Common myeloid progenitor, CD34-positive (primary cell): Measurements from ENCODE around the gene RADIL.

ENCODE experiments used
- CTCF ChIA-PET: fragments of 350-600 bp; sonication (Branson Sonifier 250); formaldehyde crosslinking; loops from one replicate; lab custom pipeline; 2021; ENCODE audit warnings: antibody characterized with exemption; lab: Charles Lee
- POLR2A ChIA-PET: fragments of 350-600 bp; sonication (Branson Sonifier 250); formaldehyde crosslinking; loops from one replicate; lab custom pipeline; 2021; ENCODE audit warnings: antibody characterized with exemption; lab: Charles Lee
- DNase-seq, 3 donors: peaks; one replicate each; pipeline versions ENCODE4 v3.0.0 to v3.0.0-alpha.2; 2013
- H3K27ac ChIP-seq, 2 experiments: 1 replicate in 1 of 2; 2 replicates in 1 of 2; pipeline ENCODE4 v1.7.0; 2013; ENCODE audit warnings: inconsistent platforms in 2 of 2, low read length in 2 of 2, mild to moderate bottlenecking in 2 of 2, low read depth in 1 of 2, moderate library complexity in 1 of 2; ENCODE audit not compliant: severe bottlenecking in 2 of 2, insufficient read depth in 1 of 2, poor library complexity in 1 of 2
- H3K27me3 ChIP-seq, 5 experiments: replicated peaks in 2 of 5; 1 replicate in 3 of 5; 2 replicates in 2 of 5; pipeline versions ENCODE4 v1.6.1 to v1.7.0; 2013; ENCODE audit warnings: low read length in 4 of 5, mild to moderate bottlenecking in 2 of 5, moderate library complexity in 2 of 5, inconsistent platforms in 1 of 5; ENCODE audit not compliant: insufficient read depth in 5 of 5, control insufficient read depth in 4 of 5
- H3K36me3 ChIP-seq, 4 experiments: 1 replicate in 2 of 4; 2 replicates in 2 of 4; pipeline versions ENCODE4 v1.6.1 to v1.7.0; 2013; ENCODE audit warnings: low read length in 3 of 4, control low read depth in 1 of 4, mild to moderate bottlenecking in 1 of 4; ENCODE audit not compliant: control insufficient read depth in 4 of 4, insufficient read depth in 4 of 4
- H3K4me1 ChIP-seq, 4 experiments: 1 replicate in 3 of 4; 2 replicates in 1 of 4; pipeline versions ENCODE4 v1.6.1 to v1.7.1; 2013; ENCODE audit warnings: low read length in 3 of 4, mild to moderate bottlenecking in 3 of 4, control low read depth in 1 of 4, inconsistent platforms in 1 of 4, moderate library complexity in 1 of 4; ENCODE audit not compliant: control insufficient read depth in 4 of 4, insufficient read depth in 4 of 4; ENCODE audit errors: control extremely low read depth in 1 of 4
- H3K4me3 ChIP-seq, 7 experiments: 1 replicate in 4 of 7; 2 replicates in 3 of 7; pipeline versions ENCODE4 v1.5.1 to v1.7.0; 2013; ENCODE audit warnings: mild to moderate bottlenecking in 7 of 7, low read length in 6 of 7, moderate library complexity in 6 of 7, inconsistent platforms in 2 of 7, low read depth in 2 of 7, control low read depth in 1 of 7; ENCODE audit not compliant: insufficient read depth in 4 of 7, control insufficient read depth in 1 of 7; ENCODE audit errors: extremely low read depth in 1 of 7
- H3K9me3 ChIP-seq, 5 experiments: 1 replicate in 4 of 5; 2 replicates in 1 of 5; pipeline versions ENCODE4 v1.6.1 to v1.7.1; 2013; ENCODE audit warnings: low read length in 4 of 5, mild to moderate bottlenecking in 2 of 5, inconsistent platforms in 1 of 5, low read depth in 1 of 5, moderate library complexity in 1 of 5; ENCODE audit not compliant: control insufficient read depth in 4 of 5, insufficient read depth in 2 of 5; ENCODE audit errors: control extremely low read depth in 1 of 5
- WGBS: methylation state at CpG from one replicate; pipeline ENCODE4 v1.1.5; 2013; ENCODE audit not compliant: insufficient coverage; 5-methylcytosine and 5-hydroxymethylcytosine counted together

Gene RADIL

GRCh38 chr7:4770886-4771285 is 112.6 kb downstream of the RADIL start:
- CTCF ChIA-PET: no interaction called here
- H3K4me1 ChIP-seq: peaks cover 0 to 37% (median 26%) of the 10 kb centered on the region in 4 experiments
- H3K4me3 ChIP-seq: no peak overlapping the region
- no peak for DNase-seq
- POLR2A ChIA-PET: no interaction called here
- 89% methylated on average over 7 of the region's 9 CpGs for WGBS
- H3K27ac ChIP-seq: no peak overlapping the region
- no peaks in the 10 kb centered on the region for H3K9me3 ChIP-seq
- peaks cover 6 to 31% (median 17%) of the 10 kb centered on the region in 4 experiments for H3K36me3 ChIP-seq
- H3K27me3 ChIP-seq: no peaks in the 10 kb centered on the region

- 4% methylated on average over 4 of the region's 7 CpGs for WGBS
Observed at GRCh38 chr7:4769761-4770160, 113.8 kb downstream of the RADIL start.

GRCh38 chr7:4768597-4769569 is 114.6 kb downstream of the RADIL start:
- H3K36me3 ChIP-seq: peaks cover 6 to 50% (median 29%) of the 10 kb centered on the region in 4 experiments
- POLR2A ChIA-PET: interaction anchor here (0.6 kb wide), 1 partner anchor 1797 kb away, joined by 4 read pairs; no protein-coding TSS in a partner anchor
- no peaks in the 10 kb centered on the region for H3K9me3 ChIP-seq
- CTCF ChIA-PET: interaction anchor here (1.0 kb wide), 1 partner anchor 24 kb away, joined by 3 read pairs; no protein-coding TSS in a partner anchor
- 97% methylated on average over 21 of the region's 27 CpGs for WGBS
- no peak for DNase-seq
- H3K4me3 ChIP-seq: no peak overlapping the region
- no peak overlapping the region for H3K27ac ChIP-seq
- H3K27me3 ChIP-seq: no peaks in the 10 kb centered on the region
- peaks cover 0 to 22% (median 12%) of the 10 kb centered on the region in 4 experiments for H3K4me1 ChIP-seq

More at GRCh38 chr7:4769761-4770160, 113.8 kb downstream of the RADIL start:
- Histone ChIP-seq H3K27ac (peak overlapping the region in 1 of 2 experiments; percentile 54), H3K36me3 (peaks cover 6 to 42% (median 22%) of the 10 kb centered on the region in 4 experiments), H3K27me3 (no peaks in the 10 kb centered on the region), H3K4me1 (peaks cover 0 to 31% (median 21%) of the 10 kb centered on the region in 4 experiments), H3K4me3 (peak overlapping the region in 2 of 7 experiments; percentile 28 to 42), H3K9me3 (no peaks in the 10 kb centered on the region)
- POLR2A ChIA-PET: interaction anchor here (0.6 kb wide), 1 partner anchor 1796 kb away, joined by 4 read pairs; no protein-coding TSS in a partner anchor
- DNase-seq: peak in 2 of 3 donors; percentile 50 to 58
- CTCF ChIA-PET: no interaction called here

GRCh38 chr7:4766666-4767519 is 116.6 kb downstream of the RADIL start:
- 97% methylated on average over 28 of the region's 37 CpGs for WGBS
- peaks cover 9 to 66% (median 45%) of the 10 kb centered on the region in 4 experiments for H3K36me3 ChIP-seq
- POLR2A ChIA-PET: no interaction called here

GRCh38 chr7:4765776-4766490 is 117.6 kb downstream of the RADIL start:
- H3K4me1 ChIP-seq: peaks cover 0 to 20% (median 11%) of the 10 kb centered on the region in 4 experiments
- H3K36me3 ChIP-seq: peaks cover 9 to 74% (median 47%) of the 10 kb centered on the region in 4 experiments
- H3K27ac ChIP-seq: no peak overlapping the region
- H3K27me3 ChIP-seq: no peaks in the 10 kb centered on the region
- POLR2A ChIA-PET: no interaction called here
- no peak for DNase-seq
- no peaks in the 10 kb centered on the region for H3K9me3 ChIP-seq
- CTCF ChIA-PET: no interaction called here
- WGBS: 94% methylated on average over 18 of the region's 23 CpGs
- H3K4me3 ChIP-seq: no peak overlapping the region

More at GRCh38 chr7:4766666-4767519, 116.6 kb downstream of the RADIL start:
- CTCF ChIA-PET: interaction anchor here (1.7 kb wide), 1 partner anchor 11 kb away, joined by 4 read pairs; no protein-coding TSS in a partner anchor
- Histone ChIP-seq H3K4me3 (no peak overlapping the region), H3K4me1 (peaks cover 0 to 20% (median 11%) of the 10 kb centered on the region in 4 experiments), H3K27ac (no peak overlapping the region), H3K27me3 (no peaks in the 10 kb centered on the region), H3K9me3 (no peaks in the 10 kb centered on the region)
- DNase-seq: no peak

GRCh38 chr7:4764402-4765007 is 119.0 kb downstream of the RADIL start:
- 94% methylated on average over 35 of the region's 35 CpGs for WGBS
- peaks cover 11 to 85% (median 55%) of the 10 kb centered on the region in 4 experiments for H3K36me3 ChIP-seq
- ChIA-PET CTCF (interaction anchor here (1.1 kb wide), 1 partner anchor 28 kb away, joined by 5 read pairs; no protein-coding TSS in a partner anchor), POLR2A (no interaction called here)
- H3K4me3 ChIP-seq: no peak overlapping the region
- no peaks in the 10 kb centered on the region for H3K9me3 ChIP-seq
- no peaks in the 10 kb centered on the region for H3K27me3 ChIP-seq
- H3K27ac ChIP-seq: no peak overlapping the region
- no peak for DNase-seq
- H3K4me1 ChIP-seq: peaks cover 0 to 12% (median 6%) of the 10 kb centered on the region in 4 experiments
